Suppressor macrophage (primary cell): ENCODE results near the gene MRRF.

ENCODE experiments used
- DNase-seq, 4 experiments: peaks; one replicate each; pipeline ENCODE4 v3.0.0-alpha.2; 2020 to 2022

Gene MRRF

GRCh38 chr9:122333169-122333808 lies 68.6 kb downstream of the MRRF start:
- DNase-seq: peak; percentile 8 to 50 (median 40)

DNA sequence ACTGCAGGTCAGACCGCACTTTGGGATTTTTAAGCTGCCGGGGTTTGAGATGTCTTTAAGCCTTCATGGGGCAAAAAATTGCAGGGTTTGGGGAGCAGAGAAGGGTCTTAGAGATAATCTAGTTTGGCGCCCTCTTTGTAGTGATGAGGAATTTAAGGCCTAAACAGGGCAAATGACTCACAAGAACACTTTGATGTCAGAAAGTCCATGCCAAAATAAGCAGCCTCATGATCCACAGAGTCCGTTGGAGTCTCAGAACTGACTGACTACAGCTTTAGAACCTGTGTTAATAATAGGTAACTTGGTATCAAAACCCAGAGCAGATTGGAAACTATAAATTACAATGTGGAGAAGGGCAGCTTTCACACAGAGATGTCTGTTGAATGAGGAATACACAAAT lies 70.2 kb downstream of the MRRF start:
- DNase-seq: no peak

DNA sequence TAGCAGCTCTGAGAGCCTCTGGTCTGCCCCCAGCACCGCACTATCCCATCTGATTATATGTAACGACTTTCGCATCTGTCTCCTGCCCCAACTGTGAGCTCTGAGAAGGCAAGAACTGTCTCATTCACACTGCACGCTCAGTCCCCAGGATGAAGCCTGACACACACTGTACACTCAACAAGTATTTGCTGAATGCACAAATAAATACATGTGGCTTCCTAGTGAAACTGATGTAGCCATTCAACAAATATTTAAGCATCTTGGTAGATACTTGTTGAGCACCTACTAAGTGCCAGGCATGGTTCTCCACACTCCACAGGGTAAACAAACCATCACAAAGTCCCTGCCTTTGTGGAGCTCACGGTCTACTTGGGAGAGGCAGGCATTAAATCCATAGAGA lies 71.5 kb downstream of the MRRF start:
- no peak for DNase-seq

- DNase-seq: no peak
Observed at GRCh38 chr9:122336866-122337555, 72.3 kb downstream of the MRRF start.

DNA sequence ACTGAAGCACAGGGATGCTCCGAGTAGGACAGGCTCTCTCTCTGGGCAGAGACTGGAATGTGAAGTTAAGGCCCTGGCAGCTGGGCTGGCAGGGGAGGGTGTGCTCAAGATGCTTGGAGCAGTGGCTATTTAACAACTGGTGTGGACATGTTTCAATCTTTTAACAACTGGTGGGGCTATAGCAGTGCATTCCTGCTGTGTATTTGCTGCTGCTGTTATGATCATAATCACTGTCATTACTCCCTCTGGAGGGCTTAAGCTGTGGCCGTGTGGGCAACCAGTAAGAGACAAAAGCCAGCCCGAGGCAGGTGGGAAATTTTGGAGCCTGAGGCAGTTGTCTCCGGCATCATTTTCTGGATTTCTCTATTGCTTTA lies 72.9 kb downstream of the MRRF start:
- DNase-seq: no peak

- DNase-seq: no peak
Observed at GRCh38 chr9:122338536-122338935, 73.9 kb downstream of the MRRF start.

DNA sequence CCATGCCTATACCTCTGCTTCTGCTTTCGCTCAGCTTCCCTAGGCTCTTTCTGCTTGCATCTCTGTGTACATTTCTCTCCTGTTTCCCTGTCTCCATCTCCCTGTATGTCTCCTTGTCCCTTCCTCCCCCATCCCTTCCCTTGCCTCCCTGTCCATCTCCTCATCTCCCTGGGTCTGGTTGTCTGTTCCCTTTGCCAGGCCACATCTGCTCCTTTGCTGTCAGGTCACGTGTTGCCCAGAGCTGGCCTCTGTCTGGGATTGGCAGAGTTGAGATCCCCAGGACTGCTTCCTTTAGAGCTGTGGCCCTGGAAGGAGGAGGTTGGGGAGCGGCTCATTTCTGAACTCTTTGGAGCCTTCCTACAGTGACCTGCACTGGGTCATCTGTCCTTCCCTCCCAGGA lies 74.3 kb downstream of the MRRF start:
- no peak for DNase-seq

GRCh38 chr9:122339579-122339978 lies 74.9 kb downstream of the MRRF start:
- no peak for DNase-seq

- no peak for DNase-seq
Observed at GRCh38 chr9:122340161-122340560, 75.5 kb downstream of the MRRF start.

DNA sequence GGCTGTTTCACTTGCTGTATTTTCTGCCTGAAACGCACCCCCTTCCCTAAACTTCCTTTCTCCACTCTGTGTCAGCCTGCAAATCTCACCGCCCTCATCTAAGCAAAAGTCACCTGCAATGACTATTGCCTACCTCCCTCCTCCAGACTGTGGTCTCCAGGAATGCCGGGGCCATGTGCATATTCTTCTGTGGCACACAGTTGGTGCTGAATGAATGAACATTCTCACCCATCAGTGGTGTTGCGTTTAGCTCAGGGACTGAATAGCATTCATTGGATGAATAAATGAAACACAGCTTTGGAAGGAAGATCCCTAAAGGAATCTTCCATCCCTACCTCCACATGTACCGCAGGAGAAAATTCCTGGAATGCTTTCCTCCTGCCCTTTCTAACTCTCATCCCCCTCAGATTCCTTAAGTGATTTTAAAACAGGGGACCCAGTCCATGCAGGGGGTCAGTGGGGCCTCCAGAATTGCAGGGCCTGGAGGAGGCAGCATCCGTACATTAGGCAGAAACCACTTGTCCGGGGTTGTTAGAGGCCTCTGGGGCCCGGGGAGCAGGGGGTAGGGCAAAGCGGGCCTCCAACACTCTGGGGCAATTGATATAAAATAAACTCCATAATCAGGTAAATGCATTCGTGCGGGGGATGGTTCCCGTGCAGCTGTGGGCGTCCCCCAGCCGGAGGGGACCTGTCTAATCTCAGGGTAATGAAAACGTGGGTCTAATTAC lies 77.8 kb downstream of the MRRF start:
- no peak for DNase-seq

DNA sequence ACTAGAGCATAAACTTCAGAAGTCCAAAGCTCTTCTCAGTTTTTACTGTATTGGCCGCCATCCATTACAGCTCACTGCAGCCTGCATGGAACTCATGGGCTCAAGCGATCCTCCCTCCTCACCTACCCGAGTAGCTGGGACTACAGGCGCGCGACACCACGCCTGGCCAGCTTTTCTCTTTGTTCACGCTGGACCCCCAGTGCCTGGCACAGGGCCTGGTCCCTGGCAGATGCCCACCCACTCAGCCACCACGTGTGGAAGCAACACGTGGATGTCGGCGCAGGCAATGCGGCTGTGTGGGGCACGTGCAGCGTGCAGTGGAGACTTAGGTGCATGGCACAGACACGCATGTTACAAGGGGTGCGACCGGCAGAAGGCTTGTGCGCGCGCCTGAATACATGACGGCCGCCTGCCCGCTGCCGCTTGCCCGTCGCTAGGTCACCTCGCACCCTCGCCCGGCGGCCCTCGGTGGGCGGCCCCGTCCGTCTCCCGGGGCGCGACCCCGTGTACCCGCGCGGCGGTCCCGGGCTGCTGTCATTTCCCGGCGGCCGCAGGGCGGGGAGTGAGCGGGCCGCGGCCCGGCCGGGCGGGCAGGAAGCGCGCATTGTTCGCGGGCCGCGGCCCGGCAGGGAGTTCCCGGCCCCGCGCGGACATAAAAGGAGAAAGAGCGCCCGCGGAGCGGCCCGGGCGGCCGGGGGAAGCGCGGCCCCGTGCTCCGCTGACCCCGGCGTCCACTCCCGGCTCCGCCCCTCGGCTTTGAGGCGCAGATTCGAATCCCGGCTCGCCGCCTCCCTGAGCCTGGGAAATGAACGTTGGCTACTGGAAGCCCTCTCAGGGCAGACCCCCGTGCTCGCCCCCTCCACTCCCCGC lies 82.0 kb downstream of the MRRF start:
- DNase-seq: peak; percentile 45 to 82 (median 66)

GRCh38 chr9:122347348-122348287 lies 82.9 kb downstream of the MRRF start:
- DNase-seq: peak in 2 of 4 experiments; percentile 25 to 26

GRCh38 chr9:122348288-122348777 lies 83.7 kb downstream of the MRRF start:
- no peak for DNase-seq

DNA sequence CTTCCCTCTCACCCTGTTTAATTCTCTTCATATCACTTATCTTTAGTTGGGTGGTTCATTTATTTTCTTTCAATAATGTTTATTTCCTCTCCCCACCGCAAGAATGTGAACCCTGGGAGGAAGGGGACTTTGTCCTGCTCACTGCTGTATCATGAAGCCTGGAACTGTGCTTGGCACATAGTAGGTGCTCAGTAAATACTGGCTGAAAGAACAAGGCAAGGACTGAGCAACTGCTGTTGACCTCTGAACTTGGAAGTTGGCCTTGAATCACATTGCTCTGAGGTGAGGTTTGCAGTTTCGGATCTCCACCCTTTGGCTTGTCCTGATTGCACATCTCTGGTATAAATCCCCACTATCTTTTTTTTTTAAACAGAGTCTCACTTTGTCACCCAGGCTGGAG lies 84.1 kb downstream of the MRRF start:
- no peak for DNase-seq

- DNase-seq: no peak
Observed at GRCh38 chr9:122349201-122349600, 84.5 kb downstream of the MRRF start.

GRCh38 chr9:122350577-122351355 lies 86.1 kb downstream of the MRRF start:
- peak; percentile 86 to 92 (median 90) for DNase-seq

DNA sequence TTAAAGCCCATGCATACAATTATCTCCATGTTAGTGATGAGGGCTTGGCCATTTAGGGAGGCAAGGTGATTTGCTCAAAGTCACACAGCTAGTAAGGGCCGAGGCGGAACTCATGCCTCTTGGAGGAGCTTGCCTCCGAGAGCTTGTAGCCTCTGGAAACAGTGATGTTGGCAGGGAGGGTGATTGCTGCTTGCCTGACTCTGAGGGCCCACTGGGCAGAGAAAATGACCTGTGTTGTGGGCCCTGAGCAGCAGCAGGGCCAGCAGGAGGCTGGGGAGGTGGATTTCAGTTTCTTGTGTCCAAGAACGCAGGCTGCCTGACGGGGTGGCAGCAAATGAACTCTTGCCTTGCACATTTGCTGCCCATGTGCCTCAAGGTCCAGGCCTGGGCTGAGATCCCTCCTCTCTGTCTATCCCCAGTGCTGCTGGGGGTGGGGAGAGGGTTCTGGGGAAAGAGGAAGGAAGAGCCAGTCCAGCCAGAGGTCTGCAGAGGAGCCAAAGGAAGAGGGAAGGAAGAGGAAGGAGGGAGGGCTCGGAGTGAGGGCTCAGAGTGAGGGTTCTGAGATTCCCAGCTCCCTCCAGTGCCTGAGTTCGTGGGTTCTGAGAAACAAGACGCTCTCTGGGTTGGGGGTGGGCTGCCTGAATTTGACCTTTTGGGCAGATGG lies 90.0 kb downstream of the MRRF start:
- DNase-seq: peak; percentile 72 to 87 (median 82)

- peak; percentile 69 to 88 (median 86) for DNase-seq
Observed at GRCh38 chr9:122355336-122355875, 90.7 kb downstream of the MRRF start.

DNA sequence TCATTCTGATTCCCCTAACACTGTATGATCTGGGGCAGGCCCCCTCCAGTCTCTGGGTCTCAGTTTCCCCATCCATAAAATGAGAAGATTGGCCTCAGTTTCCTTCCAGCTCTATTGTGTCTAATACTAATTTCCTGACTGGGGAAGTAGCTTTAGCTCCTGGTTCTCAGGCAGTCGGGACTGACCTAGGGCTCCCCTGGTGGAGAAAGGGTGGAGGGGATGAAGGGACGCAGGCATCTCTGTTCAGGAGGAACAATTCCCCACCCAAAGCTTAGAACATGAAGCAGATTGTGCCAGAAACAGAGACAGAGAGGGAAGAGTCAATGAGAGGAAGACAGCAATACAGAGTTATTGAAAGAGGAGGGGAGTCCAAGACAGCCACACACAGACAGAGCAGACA lies 91.9 kb downstream of the MRRF start:
- DNase-seq: peak in 2 of 4 experiments; percentile 31 to 36

GRCh38 chr9:122360891-122361290 lies 96.2 kb downstream of the MRRF start:
- DNase-seq: no peak
